ENCODE measurements around the gene ACTL6A.

The ACTL6A gene

GRCh38 chr3:179591313-179591712 is 28.6 kb downstream of the ACTL6A start:
- DNase-seq: no peak

- DNase-seq: no peak
Observed at GRCh38 chr3:179599531-179599930, 36.8 kb downstream of the ACTL6A start.

GRCh38 chr3:179603321-179603720 is 40.6 kb downstream of the ACTL6A start:
- no peak for DNase-seq

GRCh38 chr3:179603831-179604230 is 41.1 kb downstream of the ACTL6A start:
- DNase-seq: no peak

GRCh38 chr3:179604321-179605078 is 41.8 kb downstream of the ACTL6A start, which contains the start of the genes MRPL47 and NDUFB5:
Gene MRPL47, minus strand, starts transcription at chr3:179604638. Its CDS starts 14 bp downstream, at chr3:179604624.
Gene NDUFB5, plus strand, starts transcription at chr3:179604794. Its CDS starts 22 bp downstream, at chr3:179604816.
- DNase-seq: peak; percentile 95 to 96

- no peak for DNase-seq
Observed at GRCh38 chr3:179606534-179607085, 43.9 kb downstream of the ACTL6A start.

- DNase-seq: peak in 1 of 2 donors; percentile 58
Observed at GRCh38 chr3:179608931-179609720, 46.4 kb downstream of the ACTL6A start.

- DNase-seq: no peak
Observed at GRCh38 chr3:179610066-179610465, 47.3 kb downstream of the ACTL6A start.

GRCh38 chr3:179613807-179614206 is 51.1 kb downstream of the ACTL6A start:
- DNase-seq: no peak

GRCh38 chr3:179615458-179616173 is 52.9 kb downstream of the ACTL6A start:
- DNase-seq: no peak

- DNase-seq: no peak
Observed at GRCh38 chr3:179622023-179622422, 59.3 kb downstream of the ACTL6A start.

GRCh38 chr3:179624451-179624850 is 61.7 kb downstream of the ACTL6A start:
- no peak for DNase-seq

GRCh38 chr3:179630753-179631451 is 68.2 kb downstream of the ACTL6A start:
- no peak for DNase-seq
